MM.1S (cell line): ENCODE measurements around the gene HTRA1.

ENCODE experiments used
- CTCF ChIP-seq: fragments of 300-600 bp; sonication (generic); IDR thresholded peaks from 2 replicates; pipeline ENCODE4 v1.5.1; 2016; ENCODE audit warnings: antibody characterized with exemption, low read length, mixed read lengths
- EZH2 ChIP-seq: fragments of 300-600 bp; sonication (generic); optimal IDR thresholded peaks from 2 replicates; pipeline ENCODE3; 2017; ENCODE audit warnings: low read depth, mild to moderate bottlenecking, antibody characterized with exemption, low read length, mixed read lengths
- EZH2phosphoT487 ChIP-seq: fragments of 300-600 bp; sonication (generic); IDR thresholded peaks from 2 replicates; pipeline ENCODE4 v1.6.1; 2018; ENCODE audit warnings: antibody characterized with exemption, low read length

- TF ChIP-seq EZH2, result no peak
- TF ChIP-seq CTCF, result no peak
- TF ChIP-seq EZH2phosphoT487, result no peak
Measured at GRCh38 chr10:122541541-122542002, 80.2 kb downstream of the HTRA1 start.
